ENCODE results near the gene SMIM21. TPM values are rescaled to one million over a fixed set of nuclear protein-coding genes. Genes with fewer than 3 reads are reported as not detected.
A peak's percentile ranks its signal among the peaks of the same experiment; 100 is the strongest.

The SMIM21 gene
- total RNA-seq, 6 donors from 2014 or later, result not detected

- no peaks in the 10 kb centered on the region for H3K27me3 ChIP-seq
- H3K9me3 ChIP-seq, result peaks cover 0 to 4% (median 0%) of the 10 kb centered on the region in 4 donors
- 61 to 63% methylated on average over 10 of the region's 10 CpGs for WGBS, 2 donors
- TF ChIP-seq CTCF (IDR thresholded peaks at IDR 0.05) (no peak), EP300 (IDR thresholded peaks at IDR 0.05) (no peak), POLR2A (IDR thresholded peaks at IDR 0.05) (no peak), POLR2AphosphoS5 (IDR thresholded peaks at IDR 0.05) (no peak)
- no peak overlapping the region for H3K27ac ChIP-seq
- no peaks in the 10 kb centered on the region for H3K4me1 ChIP-seq
- no peaks in the 10 kb centered on the region for H3K36me3 ChIP-seq
- DNase-seq (no peak), ATAC-seq (ENCODE audit: low FRiP score in 2 of 2) (no peak)
- no peak overlapping the region for H3K4me3 ChIP-seq
Measured at GRCh38 chr18:75418293-75419005, 9.1 kb downstream of the SMIM21 start.

GRCh38 chr18:75410611-75411010, 16.9 kb downstream of the SMIM21 start:
- no peaks in the 10 kb centered on the region for H3K27me3 ChIP-seq
- H3K27ac ChIP-seq, result no peak overlapping the region
- H3K4me3 ChIP-seq, result no peak overlapping the region
- 63 to 83% methylated on average over 4 of the region's 4 CpGs for WGBS, 2 donors
- no peak for DNase-seq
- H3K36me3 ChIP-seq, result no peaks in the 10 kb centered on the region
- TF ChIP-seq POLR2AphosphoS5 (IDR thresholded peaks at IDR 0.05) (no peak), CTCF (IDR thresholded peaks at IDR 0.05) (no peak), POLR2A (IDR thresholded peaks at IDR 0.05) (no peak), EP300 (IDR thresholded peaks at IDR 0.05) (no peak)
- ATAC-seq (ENCODE audit: low FRiP score in 2 of 2), result no peak
- H3K9me3 ChIP-seq, result no peaks in the 10 kb centered on the region
- no peaks in the 10 kb centered on the region for H3K4me1 ChIP-seq

DNA sequence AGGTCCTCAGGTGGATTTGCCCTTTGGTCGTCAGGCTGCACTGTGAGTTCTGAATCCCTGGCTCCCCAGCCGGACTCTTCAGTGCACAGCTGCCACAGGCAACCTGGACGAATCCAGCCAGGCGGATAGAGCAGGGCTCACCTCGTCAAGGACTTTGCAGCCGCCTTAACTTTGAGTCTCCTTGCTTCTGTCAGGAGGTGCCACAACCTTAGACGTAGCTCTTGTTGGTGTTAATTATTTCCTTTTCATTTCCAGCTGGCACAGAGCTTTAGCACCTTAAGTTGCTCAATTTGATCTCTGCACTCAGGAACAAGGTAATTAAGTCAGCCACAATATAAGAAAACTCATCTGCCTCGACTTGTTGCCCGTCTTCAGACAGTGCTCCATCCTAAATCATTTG, 17.7 kb downstream of the SMIM21 start:
- Histone ChIP-seq H3K4me1 (no peaks in the 10 kb centered on the region), H3K9me3 (no peaks in the 10 kb centered on the region), H3K27ac (no peak overlapping the region), H3K27me3 (no peaks in the 10 kb centered on the region), H3K36me3 (no peaks in the 10 kb centered on the region), H3K4me3 (no peak overlapping the region)
- no peak for TF ChIP-seq POLR2AphosphoS5 (IDR thresholded peaks at IDR 0.05)
- no peak for TF ChIP-seq EP300 (IDR thresholded peaks at IDR 0.05)
- no peak for TF ChIP-seq POLR2A (IDR thresholded peaks at IDR 0.05)
- no peak for TF ChIP-seq CTCF (IDR thresholded peaks at IDR 0.05)
- WGBS, 2 donors, result 76 to 84% methylated on average over 9 of the region's 9 CpGs
- DNase-seq (no peak), ATAC-seq (ENCODE audit: low FRiP score in 2 of 2) (no peak)

GRCh38 chr18:75408554-75409506, 18.7 kb downstream of the SMIM21 start:
- TF ChIP-seq CTCF (IDR thresholded peaks at IDR 0.05), result no peak
- TF ChIP-seq POLR2AphosphoS5 (IDR thresholded peaks at IDR 0.05), result no peak
- no peak for TF ChIP-seq POLR2A (IDR thresholded peaks at IDR 0.05)
- TF ChIP-seq EP300 (IDR thresholded peaks at IDR 0.05), result no peak
- Histone ChIP-seq H3K4me1 (no peaks in the 10 kb centered on the region), H3K27ac (no peak overlapping the region), H3K36me3 (no peaks in the 10 kb centered on the region), H3K27me3 (no peaks in the 10 kb centered on the region), H3K9me3 (no peaks in the 10 kb centered on the region), H3K4me3 (no peak overlapping the region)
- DNase-seq (no peak), ATAC-seq (ENCODE audit: low FRiP score in 2 of 2) (peak; percentile 41 to 72)
- 85 to 86% methylated on average over 10 of the region's 10 CpGs for WGBS, 2 donors

Measured in upper lobe of left lung (tissue), 6 donors.